CD4-positive, CD25-positive, alpha-beta regulatory T cell (primary cell): ENCODE measurements around the gene RBFOX2. TPM values are rescaled to one million over a fixed set of nuclear protein-coding genes. Genes with fewer than 3 reads are reported as not detected.

ENCODE experiments used
- ATAC-seq, 2 donors: fragments of 150-1000 bp; cut with Tn5 transposase; one replicate each; pipeline ENCODE4 v1.10.0; 2021; ENCODE audit warnings: low read depth in 2 of 2, moderate number of reproducible peaks in 2 of 2, moderate library complexity in 1 of 2
- DNase-seq, 3 donors: peaks; one replicate each; pipeline versions ENCODE4 v3.0.0 to v3.0.0-alpha.2; 2012 to 2022; ENCODE audit warnings: mixed read lengths in 1 of 3
- H3K27ac ChIP-seq: one replicate; pipeline ENCODE4 v1.7.0; 2013; ENCODE audit warnings: mild to moderate bottlenecking, low read length; ENCODE audit not compliant: insufficient read depth, poor library complexity, severe bottlenecking
- H3K27me3 ChIP-seq: one replicate; pipeline ENCODE4 v1.7.0; 2013; ENCODE audit warnings: low read length; ENCODE audit not compliant: control insufficient read depth, insufficient read depth
- H3K36me3 ChIP-seq: one replicate; pipeline ENCODE4 v1.7.0; 2013; ENCODE audit warnings: mild to moderate bottlenecking, low read length, moderate library complexity; ENCODE audit not compliant: control insufficient read depth, insufficient read depth
- H3K4me1 ChIP-seq: 2 replicates; pipeline ENCODE4 v1.7.0; 2013; ENCODE audit warnings: mild to moderate bottlenecking, low read length; ENCODE audit not compliant: insufficient read depth, control insufficient read depth, poor library complexity, severe bottlenecking
- H3K4me3 ChIP-seq: one replicate; pipeline ENCODE4 v1.7.0; 2013; ENCODE audit warnings: low read depth, mild to moderate bottlenecking, low read length, moderate library complexity
- H3K9me3 ChIP-seq, 2 experiments: 1 replicate in 1 of 2; 2 replicates in 1 of 2; pipeline ENCODE4 v1.7.0; 2013; ENCODE audit warnings: low read length in 2 of 2, mild to moderate bottlenecking in 1 of 2, moderate library complexity in 1 of 2; ENCODE audit not compliant: control insufficient read depth in 2 of 2
- H3K27ac Mint-ChIP-seq, 3 donors: one replicate each; pipeline ENCODE4 v1.8.0; 2020 to 2022; ENCODE audit warnings: mild to moderate bottlenecking in 3 of 3, mixed read lengths in 3 of 3, moderate library complexity in 2 of 3
- H3K27me3 Mint-ChIP-seq: one replicate; pipeline ENCODE4 v1.8.0; 2022; ENCODE audit warnings: mild to moderate bottlenecking, mixed read lengths
- H3K36me3 Mint-ChIP-seq: one replicate; pipeline ENCODE4 v1.8.0; 2020; ENCODE audit warnings: mixed read lengths
- H3K4me1 Mint-ChIP-seq, 4 donors: one replicate each; pipeline ENCODE4 v1.8.0; 2020 to 2022; ENCODE audit warnings: mixed read lengths in 4 of 4, mild to moderate bottlenecking in 1 of 4
- H3K4me3 Mint-ChIP-seq, 4 donors: one replicate each; pipeline ENCODE4 v1.8.0; 2020 to 2022; ENCODE audit warnings: mild to moderate bottlenecking in 4 of 4, mixed read lengths in 4 of 4, moderate library complexity in 3 of 4
- H3K9me3 Mint-ChIP-seq, 7 donors: one replicate each; pipeline ENCODE4 v1.8.0; 2020 to 2022; ENCODE audit warnings: mixed read lengths in 7 of 7, mild to moderate bottlenecking in 3 of 7, moderate library complexity in 2 of 7
- polyA plus RNA-seq, 4 donors: library from polyadenylated mRNA; unstranded; fragments of 300-500 nt; fragmentation: Illumina TruSeq; gene quantifications; one replicate each; pipeline ENCODE4 v1.2.3, GENCODE V29; 2021
- total RNA-seq: library from RNA; stranded (reverse); gene quantifications from one replicate; pipeline ENCODE4 v1.2.3, GENCODE V29; 2022

The RBFOX2 gene
- total and polyA plus RNA-seq, 5 donors from 2014 or later, result 0.25 to 0.52 TPM; not detected in 3

- Mint-ChIP-seq H3K27me3 (no peaks in the 10 kb centered on the region), H3K4me3 (no peak overlapping the region), H3K9me3 (peaks cover 0 to 4% (median 0%) of the 10 kb centered on the region in 7 donors), H3K27ac (no peak overlapping the region), H3K4me1 (peaks cover 0 to 6% (median 0%) of the 10 kb centered on the region in 4 donors), H3K36me3 (no peaks in the 10 kb centered on the region)
- Histone ChIP-seq H3K27me3 (no peaks in the 10 kb centered on the region), H3K4me1 (no peaks in the 10 kb centered on the region), H3K4me3 (no peak overlapping the region), H3K27ac (no peak overlapping the region), H3K36me3 (no peaks in the 10 kb centered on the region), H3K9me3 (no peaks in the 10 kb centered on the region)
- no peak for ATAC-seq
- no peak for DNase-seq
These were observed 338.6 kb downstream of the RBFOX2 start for GRCh38 chr22:35690001-35690400.

- Mint-ChIP-seq H3K4me1 (peaks cover 0 to 6% (median 0%) of the 10 kb centered on the region in 4 donors), H3K36me3 (no peaks in the 10 kb centered on the region), H3K4me3 (no peak overlapping the region), H3K9me3 (peaks cover 0 to 4% (median 0%) of the 10 kb centered on the region in 7 donors), H3K27ac (no peak overlapping the region), H3K27me3 (no peaks in the 10 kb centered on the region)
- H3K27me3 ChIP-seq, result no peaks in the 10 kb centered on the region
- H3K27ac ChIP-seq, result no peak overlapping the region
- ATAC-seq, result no peak
- H3K36me3 ChIP-seq, result no peaks in the 10 kb centered on the region
- no peak overlapping the region for H3K4me3 ChIP-seq
- no peak for DNase-seq
- H3K4me1 ChIP-seq, result no peaks in the 10 kb centered on the region
- no peaks in the 10 kb centered on the region for H3K9me3 ChIP-seq
These were observed 339.5 kb downstream of the RBFOX2 start for GRCh38 chr22:35688913-35689675.

Other genes with a start within 250 kb of the RBFOX2 start
- gene APOL3, start 131.9 kb upstream of the RBFOX2 start, total RNA-seq, result 177 TPM
- gene APOL3, start 131.9 kb upstream of the RBFOX2 start, polyA plus RNA-seq, result 10 to 100 TPM; 62.5 to 75.4 (median 68.1) TPM
- not detected for gene APOL4, start 173.0 kb upstream of the RBFOX2 start, total RNA-seq
- not detected for gene APOL4, start 173.0 kb upstream of the RBFOX2 start, polyA plus RNA-seq
- 69.7 TPM for gene APOL2, start 210.7 kb upstream of the RBFOX2 start, total RNA-seq
- 10 to 100 TPM; 18.8 to 28.6 (median 22.0) TPM for gene APOL2, start 210.7 kb upstream of the RBFOX2 start, polyA plus RNA-seq
- gene APOL1, start 224.3 kb upstream of the RBFOX2 start, total RNA-seq, result 16.8 TPM
- 1 to 10 TPM; 6.3 to 8.4 (median 7.2) TPM for gene APOL1, start 224.3 kb upstream of the RBFOX2 start, polyA plus RNA-seq